Upper lobe of left lung (tissue), 4 donors: ENCODE results near the gene SMOC2.

Experiments
- CTCF ChIP-seq, 6 experiments: fragments of 450-650 bp in 4 of 6; fragments of 200-600 bp in 2 of 6; sonication (generic) in 2 of 6; IDR thresholded peaks; one replicate each; pipeline ENCODE4 v1.5.1; 2016 to 2019; ENCODE audit warnings: antibody characterized with exemption in 6 of 6
- EP300 ChIP-seq, 4 donors: sonication (generic); formaldehyde crosslinking; IDR thresholded peaks; one replicate each; pipeline ENCODE4 v1.5.1; 2017; ENCODE audit warnings: antibody characterized with exemption in 4 of 4, control low read depth in 2 of 4
- POLR2AphosphoS5 ChIP-seq, 2 donors: sonication (generic); formaldehyde crosslinking; IDR thresholded peaks; one replicate each; pipeline ENCODE4 v1.5.1; 2017; ENCODE audit warnings: antibody characterized with exemption in 2 of 2

GRCh38 chr6:168528474-168529095, 87.6 kb downstream of the SMOC2 start:
- TF ChIP-seq CTCF (IDR thresholded peaks at IDR 0.05) (no peak), POLR2AphosphoS5 (IDR thresholded peaks at IDR 0.05) (no peak), EP300 (IDR thresholded peaks at IDR 0.05) (no peak)
